ENCODE data around the gene TUBB1.
"Not testable (repeated sequence)": the region's sequence is repeated elsewhere in the genome, so short reads cannot be mapped to it uniquely, and the experiment has no call there.

TUBB1 gene

GRCh38 chr20:59019217-59019616 lies at the start of gene TUBB1:
Gene TUBB1, plus strand, starts transcription at chr20:59019429. Its CDS starts 94 bp downstream, at chr20:59019523.
- in situ Hi-C loops (cut with MboI; ENCODE audit: low sequenced_read_pairs) = no loop called here

GRCh38 chr20:58969439-58969838 lies 49.8 kb upstream of the TUBB1 start:
- in situ Hi-C loops (cut with MboI; ENCODE audit: low sequenced_read_pairs) = no loop called here

DNA sequence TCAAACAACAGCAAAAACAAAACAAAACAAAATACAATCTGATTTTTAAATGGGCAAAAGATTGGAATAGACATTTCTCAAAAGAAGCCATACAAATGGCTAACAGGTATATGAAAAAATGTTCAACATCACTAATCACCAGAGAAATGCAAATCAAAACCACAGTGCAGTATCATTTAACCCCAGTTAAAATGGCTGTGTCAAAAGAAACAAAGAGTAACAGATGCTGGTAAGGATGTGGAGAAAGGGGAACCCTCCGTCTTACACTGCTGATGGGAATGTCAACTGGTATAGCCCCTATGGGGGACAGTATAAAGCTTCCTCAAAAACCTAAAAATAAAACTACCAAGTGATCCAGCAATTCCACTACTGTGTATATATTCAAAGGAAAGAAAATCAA lies 49.1 kb upstream of the TUBB1 start:
- in situ Hi-C loops (cut with MboI; ENCODE audit: low sequenced_read_pairs) = no loop called here

DNA sequence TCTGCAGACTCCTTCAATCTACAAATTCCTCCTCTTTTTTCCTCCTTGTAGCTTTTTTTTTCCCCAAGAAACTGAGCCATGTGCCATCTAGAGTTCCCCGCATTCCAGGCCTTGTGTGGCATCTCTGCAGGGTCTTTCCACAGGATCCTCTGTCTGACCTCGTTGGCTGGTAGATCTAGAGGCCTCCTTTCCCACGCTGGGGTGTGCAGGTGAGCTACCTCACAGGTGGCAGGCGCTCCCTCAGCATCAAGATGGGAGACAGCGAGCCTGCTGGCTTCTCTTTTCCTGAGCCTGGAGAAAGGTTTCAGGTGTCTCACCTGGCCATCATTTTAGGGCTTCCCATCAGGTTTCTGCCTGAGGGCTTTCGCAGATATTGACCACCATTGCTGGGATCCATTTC lies 47.8 kb upstream of the TUBB1 start:
- in situ Hi-C loops (cut with MboI; ENCODE audit: low sequenced_read_pairs) = no loop called here

DNA sequence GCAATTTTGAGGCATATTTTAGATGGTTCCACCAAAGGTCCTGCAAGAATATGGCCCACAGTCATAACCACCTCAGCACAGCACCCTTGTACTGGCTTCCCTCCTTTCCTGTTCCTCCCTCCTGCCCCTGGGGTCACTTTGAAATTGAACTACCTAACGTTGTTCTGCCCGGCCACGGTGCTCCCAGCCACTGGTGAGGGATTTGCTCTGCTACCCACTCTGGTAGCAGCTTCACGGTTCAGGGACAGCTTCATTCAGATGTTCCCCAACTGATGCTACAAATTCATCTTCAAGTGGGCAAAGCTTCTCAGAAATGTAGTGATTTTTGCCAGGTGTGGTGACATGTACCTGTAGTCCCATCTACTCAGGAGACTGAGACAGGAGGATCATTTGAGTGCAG lies 46.0 kb upstream of the TUBB1 start:
- in situ Hi-C loops (cut with MboI; ENCODE audit: low sequenced_read_pairs) = no loop called here

DNA sequence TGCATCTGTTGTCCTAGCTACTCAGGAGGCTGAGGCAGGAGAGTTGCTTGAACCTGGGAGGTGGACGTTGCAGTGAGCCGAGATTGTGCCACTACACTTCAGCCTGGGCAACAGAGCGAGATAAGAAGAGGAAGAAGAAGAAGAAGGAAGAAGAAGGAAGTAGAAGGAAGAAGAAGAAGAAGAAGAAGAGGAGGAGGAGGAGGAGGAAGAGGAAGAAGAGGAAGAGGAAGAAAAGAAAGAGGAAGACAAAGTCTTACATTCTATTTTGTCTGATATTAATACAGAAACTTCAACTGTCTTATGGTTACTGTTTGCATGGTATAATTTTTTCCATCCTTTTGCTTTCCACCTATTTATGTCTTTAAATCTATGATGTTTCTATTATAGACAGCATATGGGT lies 45.4 kb upstream of the TUBB1 start:
- in situ Hi-C loops (cut with MboI; ENCODE audit: low sequenced_read_pairs) = no loop called here

DNA sequence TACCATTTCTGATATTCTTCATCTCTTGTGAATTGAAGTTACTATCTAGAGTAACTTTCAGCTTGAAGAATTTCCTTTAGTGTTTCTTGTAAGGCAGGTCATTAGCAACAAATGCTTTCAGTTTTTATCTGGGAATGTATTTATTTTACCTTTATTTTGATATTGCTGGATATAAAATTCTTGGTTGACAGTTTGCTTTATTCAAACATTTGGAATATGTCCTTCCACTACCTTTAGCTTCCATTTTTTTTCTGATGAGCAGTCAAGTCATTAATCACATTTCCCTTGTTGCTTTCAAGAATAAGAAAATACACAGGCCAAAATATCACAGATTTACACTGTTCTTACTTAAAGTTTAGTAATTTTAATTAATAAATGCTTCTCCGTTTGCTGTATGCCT lies 43.9 kb upstream of the TUBB1 start:
- in situ Hi-C loops (cut with MboI; ENCODE audit: low sequenced_read_pairs) = no loop called here

GRCh38 chr20:58976061-58976730 lies 43.0 kb upstream of the TUBB1 start:
- in situ Hi-C loops (cut with MboI; ENCODE audit: low sequenced_read_pairs) = no loop called here

- in situ Hi-C loops (cut with MboI; ENCODE audit: low sequenced_read_pairs) = no loop called here
These were observed 40.7 kb upstream of the TUBB1 start for GRCh38 chr20:58978351-58979190.

GRCh38 chr20:58980711-58981627 lies 38.3 kb upstream of the TUBB1 start, which contains the start of gene NELFCD:
Gene NELFCD, plus strand, starts transcription at chr20:58981256. Its CDS starts 54 bp downstream, at chr20:58981310.
- in situ Hi-C loops (cut with MboI; ENCODE audit: low sequenced_read_pairs) = no loop called here

DNA sequence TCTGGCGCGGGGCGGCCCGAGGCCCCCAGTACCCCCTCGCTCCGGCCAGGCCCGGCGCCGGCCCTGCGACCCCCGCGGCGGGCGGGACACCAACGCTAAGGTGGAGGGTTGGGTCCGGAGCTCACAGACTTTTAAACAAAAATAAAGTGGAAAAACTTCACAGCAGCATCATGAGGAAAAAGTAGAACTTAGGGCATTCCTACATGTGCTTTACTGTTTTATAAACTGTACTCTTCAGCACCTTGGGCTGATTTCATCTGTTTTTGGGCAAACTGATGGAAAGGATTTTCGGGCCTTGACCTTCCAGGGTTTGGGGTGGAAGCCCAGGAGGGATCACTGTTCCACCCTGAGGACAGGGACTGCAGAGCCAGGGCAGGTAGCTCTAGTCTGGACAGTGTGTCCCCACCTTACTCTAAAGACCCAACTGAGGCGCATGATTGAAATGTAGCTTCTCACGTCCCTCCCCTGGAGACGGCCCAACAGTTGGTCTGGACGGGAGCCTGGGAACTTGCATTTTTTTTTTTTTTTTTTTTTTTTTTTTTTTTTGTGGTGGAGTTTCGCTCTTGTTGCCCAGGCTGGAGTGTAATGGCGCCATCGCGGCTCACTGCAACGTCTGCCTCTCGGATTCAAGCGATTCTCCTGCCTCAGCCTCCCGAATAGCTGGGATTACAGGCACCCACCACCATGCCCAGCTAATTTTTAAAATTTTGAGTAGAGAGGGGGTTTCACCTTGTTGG lies 37.4 kb upstream of the TUBB1 start:
- in situ Hi-C loops (cut with MboI; ENCODE audit: low sequenced_read_pairs) = no loop called here

- in situ Hi-C loops (cut with MboI; ENCODE audit: low sequenced_read_pairs) = no loop called here
These were observed 36.7 kb upstream of the TUBB1 start for GRCh38 chr20:58982406-58983114.

DNA sequence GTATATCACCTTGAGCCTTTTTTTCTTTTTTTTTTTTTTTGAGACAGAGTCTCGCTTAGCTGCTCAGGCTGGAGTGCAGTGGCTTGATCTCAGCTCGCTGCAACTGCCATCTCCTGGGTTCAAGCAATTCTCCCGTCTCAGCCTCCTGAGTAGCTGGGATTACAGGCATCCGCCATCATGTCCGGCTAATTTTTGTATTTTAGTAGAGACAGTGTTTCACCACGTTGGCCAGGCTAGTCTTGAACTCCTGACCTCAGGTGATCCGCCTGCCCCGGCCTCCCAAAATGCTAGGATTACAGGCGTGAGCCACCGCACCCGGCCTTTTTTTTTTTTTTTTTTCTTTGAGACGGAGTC lies 36.1 kb upstream of the TUBB1 start:
- in situ Hi-C loops (cut with MboI; ENCODE audit: low sequenced_read_pairs) = not testable (repeated sequence)

GRCh38 chr20:58984691-58985090 lies 34.5 kb upstream of the TUBB1 start:
- in situ Hi-C loops (cut with MboI; ENCODE audit: low sequenced_read_pairs) = no loop called here

- in situ Hi-C loops (cut with MboI; ENCODE audit: low sequenced_read_pairs) = no loop called here
These were observed 33.6 kb upstream of the TUBB1 start for GRCh38 chr20:58985656-58986055.

DNA sequence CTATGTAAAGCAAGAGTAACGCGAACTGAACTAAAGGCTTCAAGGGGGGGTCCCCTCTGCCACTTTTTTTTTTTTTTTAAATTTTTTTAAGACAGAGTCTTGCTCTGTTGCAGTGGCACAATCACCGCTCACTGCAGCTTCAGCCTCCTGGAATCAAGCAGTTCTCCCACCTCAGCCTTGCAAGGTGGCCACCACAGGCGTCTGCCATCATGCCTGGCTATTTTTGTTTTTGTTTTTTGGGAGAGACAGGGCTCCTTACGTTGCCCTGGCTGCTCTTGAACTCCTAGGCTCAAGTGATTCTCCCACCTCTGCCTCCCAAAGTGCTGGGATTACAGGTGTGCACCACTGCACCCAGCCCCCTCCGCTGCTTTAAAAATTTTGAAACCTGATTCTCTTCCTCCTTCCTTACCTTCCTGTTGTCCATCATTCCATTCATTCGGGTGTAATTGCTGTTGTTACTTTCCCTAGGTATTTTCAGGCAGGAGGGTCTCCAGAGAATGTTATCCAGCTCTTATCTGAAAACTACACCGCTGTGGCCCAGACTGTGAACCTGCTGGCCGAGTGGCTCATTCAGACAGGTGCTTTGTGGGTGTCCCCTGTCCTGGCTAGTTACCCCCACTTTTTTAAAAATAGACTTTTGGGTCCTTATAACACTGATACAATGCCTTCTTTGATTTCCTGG lies 32.8 kb upstream of the TUBB1 start:
- in situ Hi-C loops (cut with MboI; ENCODE audit: low sequenced_read_pairs) = no loop called here

DNA sequence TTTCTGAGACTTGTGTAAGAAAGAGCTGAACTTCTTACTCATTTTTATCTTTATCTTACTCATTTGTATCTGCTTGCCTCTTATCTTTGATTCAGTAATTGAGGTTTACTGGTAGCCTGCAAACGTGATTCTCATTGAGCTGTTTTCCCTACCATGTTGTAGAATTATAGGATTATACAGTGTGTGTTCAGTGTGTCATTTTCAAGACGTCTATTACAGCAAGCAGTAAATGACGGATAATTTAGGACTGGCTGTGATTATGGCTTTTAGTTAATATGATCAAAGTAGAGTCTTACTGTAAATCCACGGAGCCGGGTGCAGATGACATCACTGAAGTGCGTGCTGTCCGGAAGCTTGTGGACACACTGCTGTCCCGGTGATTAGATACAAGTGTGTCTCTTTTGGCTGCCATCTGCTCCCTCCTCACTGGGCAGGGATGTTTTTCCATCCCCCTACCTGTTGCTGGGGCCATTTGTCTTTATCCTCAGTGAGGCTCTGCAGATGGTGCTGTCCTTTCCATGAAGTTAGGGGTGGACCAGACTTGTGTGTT lies 32.2 kb upstream of the TUBB1 start:
- in situ Hi-C loops (cut with MboI; ENCODE audit: low sequenced_read_pairs) = no loop called here

GRCh38 chr20:58987790-58988564 lies 31.3 kb upstream of the TUBB1 start:
- in situ Hi-C loops (cut with MboI; ENCODE audit: low sequenced_read_pairs) = no loop called here

DNA sequence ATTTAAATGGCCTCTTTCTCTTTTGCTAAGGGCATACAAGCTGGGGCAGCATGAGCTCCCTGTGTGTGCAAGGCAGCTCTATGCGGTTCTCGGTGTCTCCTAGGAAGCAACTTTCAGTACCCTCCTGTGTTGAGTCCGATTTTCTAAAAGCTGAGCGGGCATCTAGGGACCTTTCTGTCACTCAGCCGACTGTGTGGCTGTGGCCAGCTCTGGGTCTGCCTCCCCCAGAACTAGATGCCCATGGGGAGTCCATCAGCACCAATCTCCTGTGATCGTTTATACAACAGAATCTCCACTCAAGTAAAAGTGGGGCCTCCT lies 30.7 kb upstream of the TUBB1 start:
- in situ Hi-C loops (cut with MboI; ENCODE audit: low sequenced_read_pairs) = no loop called here

All from HL-60/S4 treated with phorbol 12-myristate 13-acetate at 8.2 ng/mL for 4 days and 3 days (cell line).